K562 (cell line): Measurements from ENCODE around the gene DENND2A. TPM values are rescaled to one million over a fixed set of nuclear protein-coding genes. Genes with fewer than 3 reads are reported as not detected.

Experiments used
- ATF2 ChIP-seq: sonication (generic); formaldehyde crosslinking; IDR thresholded peaks from 2 replicates; pipeline ENCODE4 v1.8.1; 2022; ENCODE audit warnings: missing genetic modification reagents
- BACH1 ChIP-seq: fragments of 200-800 bp; sonication (Bioruptor generic); IDR thresholded peaks from 2 replicates; pipeline ENCODE4 v1.6.1; 2016; ENCODE audit warnings: missing genetic modification characterization, missing compliant biosample characterization
- BMI1 ChIP-seq: fragments of 150-350 bp; IDR thresholded peaks from 2 replicates; pipeline ENCODE4 v1.6.1; 2014; ENCODE audit warnings: low read length
- CBX2 ChIP-seq: fragments of 200-600 bp; sonication (generic); IDR thresholded peaks from one replicate; pipeline ENCODE4 v1.6.1; 2012; ENCODE audit warnings: mild to moderate bottlenecking, low read length, inconsistent platforms; ENCODE audit not compliant: insufficient read depth, poor library complexity, severe bottlenecking
- CBX5 ChIP-seq: IDR thresholded peaks from 2 replicates; pipeline ENCODE4 v1.6.1; 2014; ENCODE audit warnings: low read depth, borderline replicate concordance
- CXXC5 ChIP-seq: fragments of 250-450 bp; sonication (Bioruptor Pico); IDR thresholded peaks from 2 replicates; pipeline ENCODE4 v1.8.0; 2022; ENCODE audit warnings: inconsistent platforms, mild to moderate bottlenecking, moderate library complexity
- DIDO1 ChIP-seq: fragments of 450-650 bp; IDR thresholded peaks from 2 replicates; pipeline ENCODE4 v1.6.1; 2016; ENCODE audit warnings: low read depth, missing biosample characterization, missing genetic modification characterization
- DNMT1 ChIP-seq: fragments of 450-650 bp; IDR thresholded peaks from 2 replicates; pipeline ENCODE4 v1.6.1; 2016; ENCODE audit warnings: antibody characterized with exemption, mild to moderate bottlenecking
- HDAC1 ChIP-seq, 2 experiments: fragments of 450-650 bp; IDR thresholded peaks; 2 replicates each; pipeline ENCODE4 v1.6.1; 2016 to 2017; ENCODE audit warnings: inconsistent platforms in 1 of 2, mild to moderate bottlenecking in 1 of 2, moderate library complexity in 1 of 2
- KLF1 ChIP-seq: fragments of 450-650 bp; IDR thresholded peaks from 2 replicates; pipeline ENCODE4 v1.6.1; 2016; ENCODE audit warnings: missing genetic modification characterization, missing compliant biosample characterization
- KLF10 ChIP-seq: fragments of 250-450 bp; sonication (Bioruptor Pico); IDR thresholded peaks from 2 replicates; pipeline ENCODE4 v1.6.1; 2021; ENCODE audit warnings: matching md5 sums
- MEF2A ChIP-seq: IDR thresholded peaks from 2 replicates; pipeline ENCODE4 v1.6.1; 2011; ENCODE audit warnings: low read depth, mild to moderate bottlenecking, low read length, moderate library complexity; ENCODE audit not compliant: control insufficient read depth
- MEIS2 ChIP-seq: fragments of 450-650 bp; IDR thresholded peaks from 2 replicates; pipeline ENCODE4 v1.6.1; 2014; ENCODE audit warnings: mild to moderate bottlenecking; ENCODE audit not compliant: partially characterized antibody
- NBN ChIP-seq: fragments of 450-650 bp; IDR thresholded peaks from 2 replicates; pipeline ENCODE4 v1.6.1; 2016; ENCODE audit warnings: low read depth, mild to moderate bottlenecking
- NR0B1 ChIP-seq: fragments of 450-650 bp; IDR thresholded peaks from one replicate; pipeline ENCODE4 v1.6.1; 2018; ENCODE audit warnings: mild to moderate bottlenecking, moderate library complexity; ENCODE audit not compliant: partially characterized antibody
- PHB2 ChIP-seq: fragments of 450-650 bp; IDR thresholded peaks from 2 replicates; pipeline ENCODE4 v1.6.1; 2017; ENCODE audit warnings: low read depth
- PKNOX1 ChIP-seq: fragments of 450-650 bp; IDR thresholded peaks from 2 replicates; pipeline ENCODE4 v1.6.1; 2016
- RUNX1 ChIP-seq: sonication (generic); IDR thresholded peaks from 2 replicates; pipeline ENCODE4 v1.6.1; 2016; ENCODE audit warnings: antibody characterized with exemption, low read depth
- SMAD4 ChIP-seq: fragments of 250-450 bp; sonication (Bioruptor Pico); conservative IDR thresholded peaks from 2 replicates; pipeline ENCODE4 v1.8.0; 2021; ENCODE audit warnings: inconsistent platforms, mild to moderate bottlenecking, moderate library complexity
- THAP7 ChIP-seq: fragments of 250-450 bp; sonication (Bioruptor Pico); IDR thresholded peaks from 2 replicates; pipeline ENCODE4 v1.5.0; 2021
- TOE1 ChIP-seq, 2 experiments: fragments of 450-650 bp in 1 of 2; sonication (generic) in 1 of 2; formaldehyde crosslinking in 1 of 2; IDR thresholded peaks; 2 replicates each; pipeline versions ENCODE4 v1.7.1 to v1.8.0; 2016 to 2022; ENCODE audit warnings: borderline replicate concordance in 2 of 2, mild to moderate bottlenecking in 2 of 2, antibody characterized with exemption in 1 of 2, inconsistent platforms in 1 of 2, low read depth in 1 of 2, missing genetic modification reagents in 1 of 2, moderate library complexity in 1 of 2
- USF1 ChIP-seq: sonication (generic); formaldehyde crosslinking; IDR thresholded peaks from 2 replicates; pipeline ENCODE4 v1.9.0; 2022; ENCODE audit warnings: mild to moderate bottlenecking, missing genetic modification reagents
- XRCC4 ChIP-seq: IDR thresholded peaks from one replicate; pipeline ENCODE4 v1.6.1; 2011; ENCODE audit not compliant: insufficient read depth, insufficient read length; ENCODE audit errors: extremely low read depth
- ZNF668 ChIP-seq: fragments of 250-450 bp; sonication (Bioruptor Pico); IDR thresholded peaks from 2 replicates; pipeline ENCODE4 v1.8.0; 2022; ENCODE audit warnings: mild to moderate bottlenecking, inconsistent platforms
- polyA plus RNA-seq, 8 experiments: library from polyadenylated mRNA; depleted of rRNA in 4 of 8; stranded (reverse) in 5 of 8; unstranded in 3 of 8; fragments of >200 nt; fragmentation: Nextera tagmentation in 2 of 8; fragmentation: Illumina TruSeq in 1 of 8; extraction: Ambion mirVana in 2 of 8; extraction: Trizol in 1 of 8; gene quantifications; 2 replicates each; pipeline versions ENCODE4 v1.2.1 to v1.2.3, GENCODE V29; 2011 to 2014; ENCODE audit warnings: inconsistent platforms in 1 of 8, missing spikeins in 1 of 8
- total RNA-seq, 7 experiments: library from RNA; depleted of rRNA in 6 of 7; stranded (reverse); fragments of >200 nt in 6 of 7; fragmentation: Illumina TruSeq in 2 of 7; extraction: Trizol in 2 of 7; gene quantifications; 2 replicates each; pipeline versions ENCODE4 v1.2.1 to v1.2.3, GENCODE V29; 2011 to 2021; ENCODE audit warnings: low replicate concordance in 1 of 7

DENND2A gene
- total and polyA plus RNA-seq, 9 of the 15 experiments (the other 6 are each of a cell fraction or from before 2014, with no cell fraction given): not detected

GRCh38 chr7:140674899-140675701 lies 34.5 kb upstream of the DENND2A start (continued):
- no peak for TF ChIP-seq NR0B1
- TF ChIP-seq BACH1 (tag): 0 out of 2 replicates have a peak, but pooled peaks have one; percentile 16
- peak; percentile 81 for TF ChIP-seq MEIS2
- no peak for TF ChIP-seq KLF1 (tag)
- 0 out of 2 replicates have a peak, but pooled peaks have one; percentile 21 for TF ChIP-seq CXXC5 (CRISPR knock-in tag)
- no peak for TF ChIP-seq CBX5
- no peak for TF ChIP-seq BMI1
- TF ChIP-seq KLF10: no peak
- TF ChIP-seq RUNX1: no peak
- no peak for TF ChIP-seq DNMT1
- no peak for TF ChIP-seq DIDO1 (tag)
- TF ChIP-seq MEF2A: no peak
- TF ChIP-seq HDAC1 (IDR thresholded peaks at IDR 0.05): no peak
- no peak for TF ChIP-seq PHB2
- no peak; the same call in 1 of the 2 replicates for TF ChIP-seq TOE1 (IDR thresholded peaks at IDR 0.05; ENCODE audit: borderline replicate concordance)
- no peak for TF ChIP-seq TOE1 (CRISPR knock-in tag; IDR thresholded peaks at IDR 0.05; ENCODE audit: borderline replicate concordance, low read depth)
- TF ChIP-seq THAP7 (CRISPR knock-in tag): no peak
- no peak for TF ChIP-seq ZNF668 (CRISPR knock-in tag)
- TF ChIP-seq CBX2: no peak
- TF ChIP-seq ATF2 (CRISPR knock-in tag): no peak
- peak; percentile 35 for TF ChIP-seq SMAD4 (CRISPR knock-in tag)
- TF ChIP-seq USF1 (CRISPR knock-in tag): no peak
- no peak for TF ChIP-seq XRCC4
- TF ChIP-seq PKNOX1: peak; percentile 55; the same call in 1 of the 2 replicates
- TF ChIP-seq NBN: no peak
